Suprapubic skin (tissue), 4 donors: ENCODE data around the gene NUP93. TPM values are rescaled to one million over a fixed set of nuclear protein-coding genes. Genes with fewer than 3 reads are reported as not detected.

ENCODE experiments used
- DNase-seq, 2 donors: peaks; one replicate each; pipeline ENCODE4 v3.0.0-alpha.2; 2019; ENCODE audit warnings: low spot score in 2 of 2
- H3K27ac ChIP-seq: fragments of 200-600 bp; sonication (generic); one replicate; pipeline ENCODE4 v1.5.1; 2019
- H3K27me3 ChIP-seq: fragments of 200-600 bp; sonication (generic); one replicate; pipeline ENCODE4 v1.5.1; 2019
- H3K36me3 ChIP-seq: fragments of 200-600 bp; sonication (generic); one replicate; pipeline ENCODE4 v1.5.1; 2019
- H3K4me1 ChIP-seq: fragments of 200-600 bp; sonication (generic); one replicate; pipeline ENCODE4 v1.5.1; 2019
- H3K4me3 ChIP-seq: fragments of 200-600 bp; sonication (generic); one replicate; pipeline ENCODE4 v1.5.1; 2019; ENCODE audit warnings: mild to moderate bottlenecking
- H3K9me3 ChIP-seq: fragments of 200-600 bp; sonication (generic); one replicate; pipeline ENCODE4 v1.5.1; 2019
- CTCF ChIP-seq, 2 donors: fragments of 200-600 bp in 1 of 2; fragments of 450-650 bp in 1 of 2; sonication (generic) in 1 of 2; IDR thresholded peaks; one replicate each; pipeline ENCODE4 v1.5.1; 2016 to 2019; ENCODE audit warnings: antibody characterized with exemption in 2 of 2, mild to moderate bottlenecking in 1 of 2, moderate library complexity in 1 of 2
- EP300 ChIP-seq: sonication (generic); formaldehyde crosslinking; IDR thresholded peaks from one replicate; pipeline ENCODE4 v1.6.1; 2017; ENCODE audit warnings: antibody characterized with exemption
- POLR2A ChIP-seq, 2 donors: fragments of 450-650 bp; IDR thresholded peaks; one replicate each; pipeline ENCODE4 v1.6.1; 2017; ENCODE audit warnings: antibody characterized with exemption in 2 of 2, mild to moderate bottlenecking in 2 of 2, moderate library complexity in 2 of 2
- POLR2AphosphoS5 ChIP-seq, 3 donors: sonication (generic); formaldehyde crosslinking; IDR thresholded peaks; one replicate each; pipeline ENCODE4 v1.6.1; 2017; ENCODE audit warnings: antibody characterized with exemption in 3 of 3
- WGBS: methylation state at CpG from one replicate; pipeline ENCODE4 v1.1.5; 2018; 5-methylcytosine and 5-hydroxymethylcytosine counted together
- total RNA-seq, 4 donors: library from RNA; depleted of rRNA; stranded (reverse); fragments of >200 nt; gene quantifications; one replicate each; pipeline ENCODE4 v1.1.0, GENCODE V29; 2016

The NUP93 gene
- total RNA-seq, 4 donors from 2014 or later = 27.9 to 56.6 (median 44.1) TPM

DNA sequence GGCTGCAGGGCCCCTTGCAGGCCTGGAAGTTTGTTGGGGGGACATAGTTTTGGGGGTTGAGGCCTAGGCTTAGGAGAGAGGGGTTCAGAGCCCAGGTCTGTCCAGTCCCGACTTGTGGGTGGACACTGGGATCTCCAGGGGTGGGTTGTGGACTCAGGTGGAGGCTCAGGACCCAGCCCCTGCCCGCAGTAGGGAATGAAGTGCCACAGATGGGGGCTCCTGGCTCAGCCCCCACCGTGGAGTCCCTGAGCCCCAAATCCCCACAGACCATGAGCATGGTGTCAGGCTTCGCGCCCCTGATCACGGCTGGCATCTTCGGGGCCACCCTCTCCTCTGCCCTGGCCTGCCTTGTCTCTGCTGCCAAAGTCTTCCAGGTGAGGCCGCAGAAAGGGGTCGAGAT lies 149.3 kb downstream of the NUP93 start:
- no peak for DNase-seq
- TF ChIP-seq EP300 (no peak), POLR2A (IDR thresholded peaks at IDR 0.05) (no peak), CTCF (IDR thresholded peaks at IDR 0.05) (no peak), POLR2AphosphoS5 (IDR thresholded peaks at IDR 0.05) (no peak)
- no peak overlapping the region for H3K27ac ChIP-seq
- H3K27me3 ChIP-seq = no peaks in the 10 kb centered on the region
- peaks cover 15% of the 10 kb centered on the region for H3K4me1 ChIP-seq
- WGBS = no CpG with 5 or more reads among the region's 9 CpGs
- H3K4me3 ChIP-seq = no peak overlapping the region
- no peaks in the 10 kb centered on the region for H3K36me3 ChIP-seq
- no peaks in the 10 kb centered on the region for H3K9me3 ChIP-seq

GRCh38 chr16:56880176-56880575 lies 150.2 kb downstream of the NUP93 start:
- Histone ChIP-seq H3K36me3 (no peaks in the 10 kb centered on the region), H3K9me3 (no peaks in the 10 kb centered on the region), H3K27ac (no peak overlapping the region), H3K4me3 (no peak overlapping the region), H3K4me1 (peaks cover 9% of the 10 kb centered on the region), H3K27me3 (no peaks in the 10 kb centered on the region)
- WGBS = 78% methylated on average over 4 of the region's 12 CpGs
- DNase-seq = no peak
- TF ChIP-seq CTCF (IDR thresholded peaks at IDR 0.05) (no peak), EP300 (no peak), POLR2AphosphoS5 (IDR thresholded peaks at IDR 0.05) (no peak), POLR2A (IDR thresholded peaks at IDR 0.05) (no peak)

DNA sequence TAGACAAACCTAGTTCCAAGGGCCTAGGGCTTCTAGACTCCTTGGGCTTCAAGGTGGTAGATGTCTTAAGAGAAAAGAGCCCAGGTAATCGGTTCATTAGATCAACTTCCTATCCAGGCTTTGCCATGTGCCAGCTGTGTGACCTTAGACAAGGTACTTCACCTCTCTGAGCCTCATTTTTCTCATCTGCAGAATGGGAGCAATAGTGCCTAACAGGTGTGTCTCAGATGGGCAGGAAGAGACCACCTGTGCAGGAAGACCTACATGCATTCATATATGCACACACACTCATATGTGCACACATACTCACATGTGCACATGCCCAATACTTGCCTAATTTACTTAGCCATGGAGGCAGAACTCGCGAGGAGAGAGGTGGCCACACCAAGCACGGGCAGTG lies 150.8 kb downstream of the NUP93 start:
- WGBS = 81% methylated on average over 3 of the region's 4 CpGs
- Histone ChIP-seq H3K9me3 (no peaks in the 10 kb centered on the region), H3K27ac (no peak overlapping the region), H3K4me3 (no peak overlapping the region), H3K36me3 (no peaks in the 10 kb centered on the region), H3K4me1 (peaks cover 7% of the 10 kb centered on the region), H3K27me3 (no peaks in the 10 kb centered on the region)
- no peak for DNase-seq
- no peak for TF ChIP-seq CTCF (IDR thresholded peaks at IDR 0.05)
- TF ChIP-seq EP300 = no peak
- no peak for TF ChIP-seq POLR2AphosphoS5 (IDR thresholded peaks at IDR 0.05)
- no peak for TF ChIP-seq POLR2A (IDR thresholded peaks at IDR 0.05)

- TF ChIP-seq CTCF (IDR thresholded peaks at IDR 0.05) = no peak
- TF ChIP-seq EP300 = no peak
- no peak for TF ChIP-seq POLR2AphosphoS5 (IDR thresholded peaks at IDR 0.05)
- no peak for TF ChIP-seq POLR2A (IDR thresholded peaks at IDR 0.05)
- no peak overlapping the region for H3K4me3 ChIP-seq
- no peaks in the 10 kb centered on the region for H3K9me3 ChIP-seq
- no peaks in the 10 kb centered on the region for H3K4me1 ChIP-seq
- H3K36me3 ChIP-seq = no peaks in the 10 kb centered on the region
- H3K27me3 ChIP-seq = no peaks in the 10 kb centered on the region
- H3K27ac ChIP-seq = no peak overlapping the region
- WGBS = 85% methylated on average over 8 of the region's 8 CpGs
- DNase-seq = no peak
Observed at GRCh38 chr16:56882077-56882800, 152.3 kb downstream of the NUP93 start.

DNA sequence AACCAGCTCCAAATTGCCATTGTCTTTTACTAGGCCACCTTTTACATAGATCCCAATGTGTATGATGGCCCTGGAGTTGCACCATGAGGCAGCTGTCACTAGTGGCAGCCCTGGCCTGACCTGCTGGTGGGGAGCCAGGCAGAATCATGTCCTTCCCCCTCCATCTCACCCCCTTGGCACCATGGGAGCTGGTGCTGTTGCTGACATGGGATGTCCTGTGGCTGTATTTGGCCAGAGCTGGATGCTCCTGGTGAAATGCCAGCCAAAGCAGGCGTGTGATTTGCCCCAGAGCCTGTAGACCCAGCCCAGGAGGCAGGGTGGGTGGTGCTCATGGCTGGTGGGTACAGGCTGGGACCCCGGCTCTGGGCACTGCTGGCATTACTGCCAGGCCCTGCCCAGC lies 153.7 kb downstream of the NUP93 start:
- H3K4me3 ChIP-seq = no peak overlapping the region
- TF ChIP-seq EP300 = no peak
- no peaks in the 10 kb centered on the region for H3K27me3 ChIP-seq
- DNase-seq = no peak
- H3K27ac ChIP-seq = no peak overlapping the region
- WGBS = no CpG with 5 or more reads among the region's 2 CpGs
- H3K4me1 ChIP-seq = no peaks in the 10 kb centered on the region
- no peaks in the 10 kb centered on the region for H3K36me3 ChIP-seq
- H3K9me3 ChIP-seq = no peaks in the 10 kb centered on the region
